Activated CD4-positive, alpha-beta T cell treated with anti-CD3 and anti-CD28 coated beads for 36 hours (primary cell): ENCODE measurements around the gene GASK1A. TPM values are rescaled to one million over a fixed set of nuclear protein-coding genes. Genes with fewer than 3 reads are reported as not detected.
A peak's percentile ranks its signal among the peaks of the same experiment; 100 is the strongest.

ENCODE experiments used
- ATAC-seq: fragments of 200-7000 bp; cut with Tn5 transposase; one replicate; pipeline ENCODE4 v1.10.0; 2021; ENCODE audit warnings: mild to moderate bottlenecking, moderate library complexity
- CTCF ChIA-PET: fragments of 350-600 bp; sonication (Branson Sonifier 250); formaldehyde crosslinking; loops from one replicate; lab custom pipeline; 2021; ENCODE audit warnings: antibody characterized with exemption; lab: Charles Lee
- POLR2A ChIA-PET: fragments of 350-600 bp; sonication (Branson Sonifier 250); formaldehyde crosslinking; loops from one replicate; lab custom pipeline; 2021; ENCODE audit warnings: antibody characterized with exemption, inconsistent platforms; lab: Charles Lee
- DNase-seq: peaks from one replicate; pipeline ENCODE4 v3.0.0-alpha.2; 2020
- H3K27ac Mint-ChIP-seq: one replicate; pipeline ENCODE4 v1.8.0; 2021; ENCODE audit warnings: mixed read lengths
- H3K27me3 Mint-ChIP-seq: one replicate; pipeline ENCODE4 v1.8.0; 2021; ENCODE audit warnings: mixed read lengths
- H3K36me3 Mint-ChIP-seq: one replicate; pipeline ENCODE4 v1.8.0; 2021; ENCODE audit warnings: low read depth, mixed read lengths
- H3K4me1 Mint-ChIP-seq: one replicate; pipeline ENCODE4 v1.8.0; 2021; ENCODE audit warnings: mixed read lengths
- H3K4me3 Mint-ChIP-seq: one replicate; pipeline ENCODE4 v1.8.0; 2021; ENCODE audit warnings: mild to moderate bottlenecking, moderate library complexity, mixed read lengths
- H3K9me3 Mint-ChIP-seq: one replicate; pipeline ENCODE4 v1.8.0; 2021; ENCODE audit warnings: low read depth, mixed read lengths
- intact Hi-C, 2 experiments: fragments of 100-400 bp; cut with DNase I in 1 of 2; cut with micrococcal nuclease in 1 of 2; formaldehyde crosslinking; loops; one replicate each; pipeline versions ENCODE4 v1.14.2 to v1.15.1; 2022 to 2024; cut with DNase I, micrococcal nuclease
- total RNA-seq, 2 experiments: library from RNA; stranded (reverse); gene quantifications; one replicate each; pipeline ENCODE4 v1.2.3, GENCODE V29; 2021

Gene GASK1A
- total RNA-seq, 2 experiments from 2014 or later: not detected

DNA sequence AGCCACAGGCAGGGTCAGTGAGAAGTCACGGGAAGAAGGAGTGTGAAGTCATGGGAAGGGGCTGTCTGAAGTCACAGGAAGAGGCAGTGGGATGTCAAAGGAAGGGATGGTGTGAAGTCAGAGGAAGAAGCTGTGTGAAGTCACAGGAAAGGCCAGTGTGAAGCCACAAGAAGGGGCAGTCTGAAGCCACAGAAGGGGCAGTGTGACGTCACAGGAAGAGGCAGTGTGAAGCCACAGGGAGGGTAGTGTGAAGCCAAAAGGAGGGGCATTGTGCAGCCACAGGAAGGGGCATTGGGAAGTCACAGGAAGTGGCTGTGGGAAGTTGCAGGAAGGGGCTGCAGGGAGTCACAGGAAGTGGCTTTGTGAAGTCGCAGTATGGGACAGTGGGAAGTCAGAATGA, 35.1 kb downstream of the GASK1A start:
- H3K27ac Mint-ChIP-seq: no peak overlapping the region
- H3K9me3 Mint-ChIP-seq: no peaks in the 10 kb centered on the region
- DNase-seq: no peak
- ATAC-seq: no peak
- intact Hi-C loops: no loop called here
- H3K36me3 Mint-ChIP-seq: no peaks in the 10 kb centered on the region
- peaks cover 6% of the 10 kb centered on the region for H3K4me1 Mint-ChIP-seq
- H3K27me3 Mint-ChIP-seq: no peaks in the 10 kb centered on the region
- CTCF ChIA-PET: no interaction called here
- H3K4me3 Mint-ChIP-seq: no peak overlapping the region
- POLR2A ChIA-PET: interaction anchor here (0.6 kb wide), 1 partner anchor 396 kb away, joined by 4 read pairs; no protein-coding TSS in a partner anchor

- H3K27me3 Mint-ChIP-seq: no peaks in the 10 kb centered on the region
- ATAC-seq: no peak
- ChIA-PET CTCF (no interaction called here), POLR2A (interaction anchor here (0.6 kb wide), 1 partner anchor 396 kb away, joined by 4 read pairs; no protein-coding TSS in a partner anchor)
- H3K4me1 Mint-ChIP-seq: peaks cover 12% of the 10 kb centered on the region
- no peaks in the 10 kb centered on the region for H3K36me3 Mint-ChIP-seq
- intact Hi-C loops: no loop called here
- DNase-seq: no peak
- no peaks in the 10 kb centered on the region for H3K9me3 Mint-ChIP-seq
- no peak overlapping the region for H3K27ac Mint-ChIP-seq
- no peak overlapping the region for H3K4me3 Mint-ChIP-seq
Measured at GRCh38 chr3:43014956-43015355, 35.8 kb downstream of the GASK1A start.

DNA sequence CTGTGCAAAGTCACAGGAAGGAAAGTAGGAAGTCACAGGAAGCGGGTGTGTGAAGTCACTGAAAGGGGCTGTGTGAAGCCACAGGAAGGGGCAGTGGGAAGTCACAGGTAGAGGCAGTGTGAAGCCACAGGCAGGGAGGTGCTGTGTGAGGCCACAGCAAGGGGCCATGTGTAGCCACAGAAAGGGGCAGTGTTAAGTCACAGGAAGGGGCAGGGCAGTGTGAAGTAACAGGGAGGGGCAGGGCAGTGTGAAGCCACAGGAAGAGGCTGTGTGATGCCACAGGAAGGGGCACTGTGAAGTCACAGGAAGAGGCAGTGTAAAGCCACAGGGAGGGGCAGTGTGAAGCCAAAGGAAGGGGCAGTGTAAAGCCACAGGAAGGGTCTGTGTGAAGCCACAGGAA, 36.5 kb downstream of the GASK1A start:
- ChIA-PET CTCF (no interaction called here), POLR2A (no interaction called here)
- H3K36me3 Mint-ChIP-seq: no peaks in the 10 kb centered on the region
- H3K27ac Mint-ChIP-seq: no peak overlapping the region
- no peak overlapping the region for H3K4me3 Mint-ChIP-seq
- H3K27me3 Mint-ChIP-seq: no peaks in the 10 kb centered on the region
- intact Hi-C loops: no loop called here
- H3K9me3 Mint-ChIP-seq: no peaks in the 10 kb centered on the region
- no peak for DNase-seq
- peak; percentile 21 for ATAC-seq
- H3K4me1 Mint-ChIP-seq: peaks cover 18% of the 10 kb centered on the region

DNA sequence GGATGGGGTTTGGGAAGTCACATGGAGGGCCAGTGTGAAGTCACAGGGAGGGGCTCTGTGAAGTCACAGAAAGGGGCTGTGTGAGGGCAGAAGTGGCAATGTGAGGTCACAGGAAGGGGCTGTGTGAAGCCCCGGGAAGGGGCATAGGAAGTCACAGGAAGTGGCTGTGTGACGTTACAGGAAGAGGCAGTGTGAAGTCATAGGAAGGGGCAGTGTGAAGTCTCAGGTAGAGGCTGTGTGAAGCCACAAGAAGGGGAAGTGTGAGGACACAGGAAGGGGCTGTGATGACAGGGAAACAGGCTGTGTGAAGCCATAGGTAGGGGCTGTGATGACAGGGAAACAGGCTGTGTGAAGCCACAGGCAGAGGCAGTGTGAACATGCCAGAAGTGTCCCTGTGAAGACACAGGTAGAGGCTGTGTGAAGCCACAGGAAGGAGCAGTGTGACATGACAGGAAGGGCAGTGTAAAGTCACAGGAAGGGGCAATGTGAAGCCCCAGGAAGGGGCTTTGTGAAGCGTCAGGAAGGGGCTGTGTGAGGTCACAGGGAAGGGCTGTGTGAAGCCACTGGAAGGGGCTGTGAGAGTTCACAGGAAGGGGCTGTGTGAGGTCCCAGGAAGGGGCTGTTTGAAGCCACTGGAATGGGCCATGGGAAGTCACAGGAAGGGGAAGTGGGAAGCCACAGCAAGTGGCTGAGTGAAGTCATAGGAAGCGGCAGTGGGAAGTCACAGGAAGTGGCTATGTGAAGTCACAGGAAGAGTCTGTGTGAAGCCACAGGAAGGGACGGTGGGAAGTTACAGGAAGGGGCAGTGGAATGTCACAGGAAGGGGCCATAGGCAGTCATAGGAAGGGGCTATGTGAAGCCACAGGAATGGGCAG, 37.1 kb downstream of the GASK1A start:
- POLR2A ChIA-PET: no interaction called here
- Mint-ChIP-seq H3K9me3 (peaks cover 1% of the 10 kb centered on the region), H3K36me3 (no peaks in the 10 kb centered on the region), H3K27ac (no peak overlapping the region), H3K4me1 (peaks cover 24% of the 10 kb centered on the region), H3K27me3 (no peaks in the 10 kb centered on the region), H3K4me3 (no peak overlapping the region)
- intact Hi-C loops: no loop called here
- CTCF ChIA-PET: no interaction called here
- DNase-seq (no peak), ATAC-seq (no peak)

DNA sequence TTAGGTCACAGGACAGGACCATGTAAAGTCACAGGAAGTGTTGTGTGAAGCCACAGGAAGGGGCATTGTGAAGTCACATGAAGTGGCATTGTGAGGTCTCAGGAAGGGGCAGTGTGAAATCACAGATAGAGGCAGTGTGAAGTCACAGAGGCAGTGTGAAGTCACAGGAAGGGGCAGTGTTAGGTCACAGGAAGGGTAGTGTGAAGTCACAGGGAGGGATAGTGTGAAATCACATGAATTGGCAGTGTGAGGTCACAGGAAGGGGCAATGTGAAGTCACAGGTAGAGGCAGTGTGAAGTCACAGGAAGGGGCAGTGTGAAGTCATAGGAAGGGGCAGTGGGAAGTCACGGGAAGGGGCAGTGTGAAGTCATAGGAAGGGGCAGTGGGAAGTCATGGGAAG, 37.9 kb downstream of the GASK1A start:
- DNase-seq (no peak), ATAC-seq (no peak)
- Mint-ChIP-seq H3K27me3 (no peaks in the 10 kb centered on the region), H3K9me3 (peaks cover 5% of the 10 kb centered on the region), H3K4me1 (peaks cover 32% of the 10 kb centered on the region), H3K27ac (no peak overlapping the region), H3K36me3 (no peaks in the 10 kb centered on the region), H3K4me3 (no peak overlapping the region)
- ChIA-PET CTCF (no interaction called here), POLR2A (no interaction called here)
- intact Hi-C loops: no loop called here

GRCh38 chr3:43017593-43018195, 38.6 kb downstream of the GASK1A start:
- Mint-ChIP-seq H3K4me1 (peaks cover 39% of the 10 kb centered on the region), H3K27ac (no peak overlapping the region), H3K36me3 (no peaks in the 10 kb centered on the region), H3K27me3 (no peaks in the 10 kb centered on the region), H3K9me3 (peaks cover 7% of the 10 kb centered on the region), H3K4me3 (no peak overlapping the region)
- DNase-seq (no peak), ATAC-seq (no peak)
- intact Hi-C loops: no loop called here
- POLR2A ChIA-PET: no interaction called here
- CTCF ChIA-PET: no interaction called here

GRCh38 chr3:43018246-43018645, 39.1 kb downstream of the GASK1A start:
- DNase-seq (no peak), ATAC-seq (no peak)
- CTCF ChIA-PET: no interaction called here
- H3K27ac Mint-ChIP-seq: no peak overlapping the region
- peaks cover 44% of the 10 kb centered on the region for H3K4me1 Mint-ChIP-seq
- H3K27me3 Mint-ChIP-seq: no peaks in the 10 kb centered on the region
- no peaks in the 10 kb centered on the region for H3K36me3 Mint-ChIP-seq
- intact Hi-C loops: no loop called here
- H3K9me3 Mint-ChIP-seq: peaks cover 7% of the 10 kb centered on the region
- POLR2A ChIA-PET: no interaction called here
- no peak overlapping the region for H3K4me3 Mint-ChIP-seq

DNA sequence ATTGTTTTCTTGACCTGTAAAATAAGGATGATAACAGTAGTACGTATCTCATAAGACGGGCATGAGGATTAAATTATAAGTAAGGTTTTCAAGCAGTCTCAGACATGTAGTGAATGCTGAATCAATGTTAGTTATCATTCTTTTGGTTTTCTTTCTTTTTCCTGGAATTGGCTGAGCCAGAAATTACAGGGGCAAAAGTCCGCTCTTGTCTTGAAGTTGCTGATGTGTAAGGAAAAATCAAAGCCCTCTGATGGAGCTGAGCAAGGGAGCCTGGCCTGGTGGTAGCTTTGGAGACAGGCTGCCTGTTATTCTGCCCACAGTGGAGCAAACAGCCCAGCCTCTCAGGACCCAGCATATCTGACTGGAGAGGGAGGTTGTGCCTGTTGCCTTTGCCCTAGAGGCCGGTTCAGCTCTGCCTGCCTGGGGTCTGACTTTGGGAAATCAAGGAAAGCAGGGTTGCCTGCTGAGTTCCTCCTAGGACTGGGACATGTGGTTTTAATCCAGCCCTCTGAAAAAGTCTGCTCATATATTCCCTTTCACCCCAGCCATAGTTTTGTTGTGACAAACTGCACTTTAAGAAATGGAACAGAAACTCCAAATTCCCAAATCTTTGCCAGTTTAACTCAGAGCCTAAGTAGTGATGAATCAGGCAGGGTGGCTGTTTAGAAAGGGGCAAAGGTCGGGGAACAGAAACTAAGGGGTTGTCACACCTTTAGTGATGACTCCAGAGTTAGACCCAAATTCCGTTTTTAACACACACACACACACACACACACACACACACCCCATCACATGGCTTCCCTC, 40.1 kb downstream of the GASK1A start:
- ATAC-seq (no peak), DNase-seq (no peak)
- ChIA-PET POLR2A (interaction anchor here (0.6 kb wide), 1 partner anchor 386 kb away, joined by 3 read pairs; no protein-coding TSS in a partner anchor), CTCF (no interaction called here)
- Mint-ChIP-seq H3K9me3 (peaks cover 7% of the 10 kb centered on the region), H3K36me3 (no peaks in the 10 kb centered on the region), H3K4me3 (no peak overlapping the region), H3K27ac (no peak overlapping the region), H3K27me3 (no peaks in the 10 kb centered on the region), H3K4me1 (peaks cover 54% of the 10 kb centered on the region)
- intact Hi-C loops: no loop called here

- ATAC-seq: no peak
- Mint-ChIP-seq H3K27ac (no peak overlapping the region), H3K4me3 (no peak overlapping the region), H3K9me3 (peaks cover 7% of the 10 kb centered on the region), H3K27me3 (no peaks in the 10 kb centered on the region), H3K4me1 (peaks cover 60% of the 10 kb centered on the region), H3K36me3 (no peaks in the 10 kb centered on the region)
- ChIA-PET POLR2A (no interaction called here), CTCF (no interaction called here)
- no peak for DNase-seq
- intact Hi-C loops: no loop called here
Measured at GRCh38 chr3:43019826-43020225, 40.7 kb downstream of the GASK1A start.

DNA sequence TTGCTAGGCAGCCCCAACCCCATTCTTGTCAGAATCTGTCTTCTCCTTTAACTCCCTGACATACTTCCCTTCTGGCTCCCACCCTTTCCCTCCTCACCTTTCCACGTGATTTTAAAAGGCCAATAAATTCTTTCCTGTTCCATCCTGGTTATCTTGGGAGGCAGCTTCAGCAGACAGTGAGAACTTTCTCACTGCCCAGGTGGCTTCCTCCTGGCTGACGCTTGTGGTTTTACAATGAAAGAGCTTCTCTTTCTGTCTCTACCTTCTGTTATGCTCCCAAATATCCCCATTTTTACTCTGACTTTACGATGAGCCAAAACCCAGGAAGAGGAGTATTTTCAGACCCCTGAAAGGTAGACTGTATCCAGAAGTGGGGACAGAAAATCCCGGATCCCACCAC, 42.1 kb downstream of the GASK1A start:
- Mint-ChIP-seq H3K27ac (no peak overlapping the region), H3K9me3 (peaks cover 7% of the 10 kb centered on the region), H3K27me3 (no peaks in the 10 kb centered on the region), H3K4me1 (peaks cover 73% of the 10 kb centered on the region), H3K36me3 (no peaks in the 10 kb centered on the region), H3K4me3 (no peak overlapping the region)
- ChIA-PET CTCF (interaction anchor here (1.0 kb wide), 1 partner anchor 59 kb away, joined by 3 read pairs; no protein-coding TSS in a partner anchor), POLR2A (no interaction called here)
- no peak for DNase-seq
- ATAC-seq: no peak
- intact Hi-C loops: no loop called here

DNA sequence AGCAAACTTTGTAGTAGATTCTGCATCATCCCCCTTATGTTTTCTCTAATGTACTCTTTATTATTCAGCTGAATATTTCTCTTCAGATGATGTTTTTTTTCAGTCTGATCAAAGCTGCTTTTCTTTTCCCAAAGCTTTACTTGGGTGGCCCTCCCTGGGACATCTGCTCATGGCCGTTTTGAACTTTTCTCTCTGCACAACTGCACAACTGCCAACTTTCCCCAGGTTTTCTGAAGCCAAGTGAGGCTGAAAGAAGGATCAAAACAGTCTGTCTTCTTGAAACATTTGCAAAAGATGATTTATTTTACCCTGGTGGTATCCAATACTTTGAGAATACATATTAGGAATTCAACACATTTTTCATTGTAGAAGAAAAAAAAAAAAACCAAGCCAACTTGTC, 43.0 kb downstream of the GASK1A start:
- intact Hi-C loops: no loop called here
- ChIA-PET POLR2A (interaction anchor here (0.7 kb wide), 1 partner anchor 268 kb away, joined by 3 read pairs; no protein-coding TSS in a partner anchor), CTCF (interaction anchor here (1.4 kb wide), 1 partner anchor 15 kb away, joined by 3 read pairs; no protein-coding TSS in a partner anchor)
- ATAC-seq (no peak), DNase-seq (no peak)
- Mint-ChIP-seq H3K27me3 (no peaks in the 10 kb centered on the region), H3K27ac (no peak overlapping the region), H3K4me3 (no peak overlapping the region), H3K9me3 (peaks cover 7% of the 10 kb centered on the region), H3K4me1 (peaks cover 76% of the 10 kb centered on the region), H3K36me3 (no peaks in the 10 kb centered on the region)
